Left renal cortex interstitium (tissue), 4 donors: ENCODE results near the gene SHROOM3. TPM values are rescaled to one million over a fixed set of nuclear protein-coding genes. Genes with fewer than 3 reads are reported as not detected.

Source experiments
- DNase-seq, 4 donors: peaks; one replicate each; pipeline ENCODE4 v3.0.0-alpha.2; 2013; ENCODE audit warnings: low read depth in 4 of 4, low spot score in 2 of 4, missing footprints in 1 of 4
- polyA plus RNA-seq, 4 donors: library from polyadenylated mRNA; unstranded; fragments of 120-200 nt; gene quantifications; one replicate each; pipeline ENCODE4 v1.2.1, GENCODE V29; 2013; ENCODE audit not compliant: insufficient read length in 4 of 4

Gene SHROOM3
- polyA plus RNA-seq, 4 donors: 31.8 to 45.9 (median 37.8) TPM

GRCh38 chr4:76687746-76688448 is 252.9 kb downstream of the SHROOM3 start:
- DNase-seq: no peak

- peak in 1 of 4 donors; percentile 81 for DNase-seq
Observed at GRCh38 chr4:76688619-76689144, 253.7 kb downstream of the SHROOM3 start.

GRCh38 chr4:76689145-76689817 is 254.3 kb downstream of the SHROOM3 start:
- DNase-seq: no peak

- DNase-seq: peak in 1 of 4 donors; percentile 65
Observed at GRCh38 chr4:76690011-76690905, 255.2 kb downstream of the SHROOM3 start.

GRCh38 chr4:76690906-76691275 is 255.9 kb downstream of the SHROOM3 start:
- DNase-seq: no peak

- DNase-seq: no peak
Observed at GRCh38 chr4:76691807-76692582, 257.0 kb downstream of the SHROOM3 start.

- no peak for DNase-seq
Observed at GRCh38 chr4:76692761-76693160, 257.7 kb downstream of the SHROOM3 start.

- no peak for DNase-seq
Observed at GRCh38 chr4:76694056-76694455, 259.0 kb downstream of the SHROOM3 start.

GRCh38 chr4:76696109-76696508 is 261.1 kb downstream of the SHROOM3 start:
- no peak for DNase-seq

GRCh38 chr4:76697129-76697803 is 262.2 kb downstream of the SHROOM3 start:
- DNase-seq: no peak

GRCh38 chr4:76698141-76698540 is 263.1 kb downstream of the SHROOM3 start:
- DNase-seq: no peak

GRCh38 chr4:76699751-76700310 is 264.8 kb downstream of the SHROOM3 start:
- no peak for DNase-seq

- no peak for DNase-seq
Observed at GRCh38 chr4:76702440-76703122, 267.6 kb downstream of the SHROOM3 start.

GRCh38 chr4:76703123-76703490 is 268.1 kb downstream of the SHROOM3 start:
- no peak for DNase-seq

- DNase-seq: no peak
Observed at GRCh38 chr4:76703676-76704075, 268.6 kb downstream of the SHROOM3 start.

- DNase-seq: no peak
Observed at GRCh38 chr4:76704133-76704881, 269.3 kb downstream of the SHROOM3 start.

- DNase-seq: no peak
Observed at GRCh38 chr4:76705472-76705871, 270.4 kb downstream of the SHROOM3 start.

- DNase-seq: no peak
Observed at GRCh38 chr4:76706581-76706980, 271.6 kb downstream of the SHROOM3 start.
